Neutrophil (primary cell): Measurements from ENCODE around the gene CCDC61.

Experiments
- H3K27ac ChIP-seq: fragments of 200-600 bp; sonication (generic); 2 replicates; pipeline ENCODE4 v1.5.1; 2016; ENCODE audit warnings: mild to moderate bottlenecking, moderate library complexity
- H3K27me3 ChIP-seq: fragments of 200-600 bp; sonication (generic); 2 replicates; pipeline ENCODE4 v1.6.0; 2016; ENCODE audit warnings: mild to moderate bottlenecking
- H3K36me3 ChIP-seq: fragments of 200-600 bp; sonication (generic); 2 replicates; pipeline ENCODE4 v1.5.1; 2017
- H3K4me1 ChIP-seq, 2 experiments: fragments of 200-600 bp in 1 of 2; sonication (generic) in 1 of 2; 1 replicate in 1 of 2; 2 replicates in 1 of 2; pipeline versions ENCODE4 v1.5.1 to v1.6.1; 2013 to 2016; ENCODE audit warnings: low read depth in 1 of 2, low read length in 1 of 2, mild to moderate bottlenecking in 1 of 2, moderate library complexity in 1 of 2; ENCODE audit not compliant: control insufficient read depth in 1 of 2, insufficient read depth in 1 of 2
- H3K4me3 ChIP-seq, 2 experiments: fragments of 200-600 bp in 1 of 2; sonication (generic) in 1 of 2; 1 replicate in 1 of 2; 2 replicates in 1 of 2; pipeline ENCODE4 v1.5.1; 2013 to 2016; ENCODE audit warnings: low read depth in 1 of 2, low read length in 1 of 2, mild to moderate bottlenecking in 1 of 2, moderate library complexity in 1 of 2
- H3K9me3 ChIP-seq: fragments of 200-600 bp; sonication (generic); 2 replicates; pipeline ENCODE4 v1.5.1; 2016
- TF ChIP-seq, protein P1 (sequence below): fragments of 200-600 bp; sonication (generic); IDR thresholded peaks from 2 replicates; pipeline ENCODE4 v1.5.1; 2016; ENCODE audit warnings: antibody characterized with exemption

Gene CCDC61

DNA sequence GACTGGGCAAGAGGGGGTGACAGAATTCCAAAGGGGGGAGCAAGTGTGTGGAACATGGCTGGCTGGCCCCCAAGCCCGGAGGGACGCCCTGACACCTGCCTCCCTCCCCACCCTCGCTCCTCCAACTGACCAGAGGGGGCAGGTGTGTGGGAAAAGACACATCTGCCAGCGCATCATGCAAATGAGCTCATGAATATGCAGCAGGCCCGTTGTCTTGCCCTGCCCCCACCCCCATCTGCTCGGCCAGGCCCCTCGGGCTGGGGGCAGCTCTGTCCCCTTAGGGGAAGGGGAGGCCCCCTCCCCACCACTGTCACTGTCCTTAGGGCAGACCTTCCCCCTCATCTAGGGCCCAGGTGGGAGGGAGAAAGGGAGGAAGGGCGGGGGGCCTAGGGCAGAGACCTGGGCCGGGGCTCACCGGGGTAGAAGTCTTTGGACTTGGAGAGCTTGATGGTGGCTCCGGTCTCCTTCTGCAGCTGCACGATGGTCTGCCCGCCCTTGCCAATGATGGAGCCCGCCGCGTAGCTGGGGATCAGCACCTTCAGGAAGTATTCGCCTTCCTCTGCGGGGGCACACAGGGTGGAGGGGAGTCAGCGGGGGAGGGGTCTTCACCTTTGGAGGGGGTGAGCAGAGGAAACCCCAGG lies 34.6 kb upstream of the CCDC61 start:
- Histone ChIP-seq H3K27ac (no peak overlapping the region), H3K36me3 (no peaks in the 10 kb centered on the region), H3K4me1 (no peaks in the 10 kb centered on the region), H3K9me3 (no peaks in the 10 kb centered on the region), H3K27me3 (peaks cover 67% of the 10 kb centered on the region), H3K4me3 (no peak overlapping the region)
- TF ChIP-seq, protein P1, sequence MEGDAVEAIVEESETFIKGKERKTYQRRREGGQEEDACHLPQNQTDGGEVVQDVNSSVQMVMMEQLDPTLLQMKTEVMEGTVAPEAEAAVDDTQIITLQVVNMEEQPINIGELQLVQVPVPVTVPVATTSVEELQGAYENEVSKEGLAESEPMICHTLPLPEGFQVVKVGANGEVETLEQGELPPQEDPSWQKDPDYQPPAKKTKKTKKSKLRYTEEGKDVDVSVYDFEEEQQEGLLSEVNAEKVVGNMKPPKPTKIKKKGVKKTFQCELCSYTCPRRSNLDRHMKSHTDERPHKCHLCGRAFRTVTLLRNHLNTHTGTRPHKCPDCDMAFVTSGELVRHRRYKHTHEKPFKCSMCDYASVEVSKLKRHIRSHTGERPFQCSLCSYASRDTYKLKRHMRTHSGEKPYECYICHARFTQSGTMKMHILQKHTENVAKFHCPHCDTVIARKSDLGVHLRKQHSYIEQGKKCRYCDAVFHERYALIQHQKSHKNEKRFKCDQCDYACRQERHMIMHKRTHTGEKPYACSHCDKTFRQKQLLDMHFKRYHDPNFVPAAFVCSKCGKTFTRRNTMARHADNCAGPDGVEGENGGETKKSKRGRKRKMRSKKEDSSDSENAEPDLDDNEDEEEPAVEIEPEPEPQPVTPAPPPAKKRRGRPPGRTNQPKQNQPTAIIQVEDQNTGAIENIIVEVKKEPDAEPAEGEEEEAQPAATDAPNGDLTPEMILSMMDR, result no peak

DNA sequence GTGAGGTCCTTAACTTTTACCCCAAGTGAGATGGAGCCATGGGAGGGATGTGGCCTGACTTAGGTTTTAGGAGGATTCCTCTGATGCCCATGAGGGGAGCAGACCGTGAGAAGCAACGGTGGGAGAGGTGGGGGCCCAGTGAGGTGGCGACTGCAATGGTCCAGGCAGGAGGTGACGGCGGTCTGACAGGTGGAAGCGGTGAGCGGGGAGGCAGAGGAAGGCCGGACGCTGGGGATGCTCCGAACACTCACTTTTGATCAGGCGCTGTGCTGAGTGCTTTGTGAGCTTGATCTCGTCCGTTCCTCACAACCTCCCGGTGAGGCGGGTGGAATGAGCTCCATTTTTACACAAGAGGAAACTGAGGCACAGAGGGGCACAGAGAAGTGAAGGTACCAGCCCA lies 33.2 kb upstream of the CCDC61 start:
- H3K9me3 ChIP-seq, result no peaks in the 10 kb centered on the region
- no peaks in the 10 kb centered on the region for H3K4me1 ChIP-seq
- H3K4me3 ChIP-seq, result no peak overlapping the region
- H3K27ac ChIP-seq, result no peak overlapping the region
- peaks cover 69% of the 10 kb centered on the region for H3K27me3 ChIP-seq
- H3K36me3 ChIP-seq, result no peaks in the 10 kb centered on the region
- TF ChIP-seq, protein P1, result no peak

DNA sequence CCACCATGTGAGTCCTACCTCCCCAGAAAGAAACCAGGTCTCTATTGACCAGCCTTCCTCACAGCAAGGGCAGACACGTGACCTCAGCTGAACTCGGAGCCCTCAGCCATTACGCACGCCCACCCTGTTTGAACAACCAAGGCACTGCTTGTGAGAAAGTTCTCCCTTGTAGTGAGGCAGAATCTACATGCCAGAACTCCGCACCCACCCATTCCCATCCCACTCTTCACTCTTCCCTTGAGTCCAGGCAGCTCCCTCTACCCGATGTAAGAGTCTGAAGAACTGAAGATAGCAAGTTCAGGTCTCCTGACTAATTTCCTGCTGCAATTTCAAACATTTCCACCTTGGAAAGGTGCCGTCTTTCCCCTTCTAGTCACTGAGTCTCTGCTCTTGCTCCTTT lies 28.0 kb upstream of the CCDC61 start:
- H3K4me3 ChIP-seq, result no peak overlapping the region
- H3K27ac ChIP-seq, result no peak overlapping the region
- no peaks in the 10 kb centered on the region for H3K36me3 ChIP-seq
- no peaks in the 10 kb centered on the region for H3K9me3 ChIP-seq
- no peaks in the 10 kb centered on the region for H3K4me1 ChIP-seq
- peaks cover 81% of the 10 kb centered on the region for H3K27me3 ChIP-seq
- TF ChIP-seq, protein P1, result no peak

DNA sequence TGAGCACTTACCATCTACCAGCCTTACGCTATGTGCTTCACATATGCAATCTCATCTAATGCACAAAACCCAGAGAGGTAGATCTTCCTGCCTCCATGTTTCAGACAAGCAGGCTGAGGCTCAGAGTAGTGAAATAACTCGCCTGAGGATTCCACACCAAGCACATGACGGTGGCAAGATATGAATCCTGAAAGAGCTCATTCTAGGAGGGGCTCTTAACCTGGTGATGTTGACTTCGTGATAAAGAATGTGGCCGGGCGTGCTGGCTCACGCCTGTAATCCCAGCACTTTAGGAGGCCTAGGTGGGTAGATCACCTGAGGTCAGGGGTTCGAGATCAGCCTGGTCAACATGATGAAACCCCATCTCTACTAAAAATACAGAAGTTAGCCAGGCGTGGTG lies 26.6 kb upstream of the CCDC61 start:
- Histone ChIP-seq H3K4me3 (no peak overlapping the region), H3K27me3 (peaks cover 91% of the 10 kb centered on the region), H3K9me3 (no peaks in the 10 kb centered on the region), H3K4me1 (no peaks in the 10 kb centered on the region), H3K27ac (no peak overlapping the region), H3K36me3 (no peaks in the 10 kb centered on the region)
- TF ChIP-seq, protein P1, result no peak

DNA sequence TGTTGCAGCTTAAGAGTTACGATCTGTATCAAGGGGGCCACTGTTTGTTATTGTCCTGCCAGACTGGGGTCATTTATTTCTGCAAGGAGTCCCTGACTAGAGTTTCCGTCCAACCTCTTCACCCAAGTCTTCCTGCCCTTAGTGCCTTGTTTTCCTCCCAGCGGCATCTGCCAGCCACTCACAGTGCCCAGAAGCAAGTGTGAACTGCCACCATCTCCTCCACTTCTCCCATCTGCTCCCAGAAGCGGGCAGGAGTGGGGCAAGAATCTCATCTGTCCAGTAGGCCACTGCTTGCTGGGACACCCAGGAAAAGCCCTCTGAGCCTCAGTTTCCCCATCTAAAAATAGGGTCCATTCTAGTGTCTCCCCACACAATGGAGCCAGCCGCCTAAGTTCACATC lies 25.6 kb upstream of the CCDC61 start:
- Histone ChIP-seq H3K27me3 (peaks cover 99% of the 10 kb centered on the region), H3K9me3 (no peaks in the 10 kb centered on the region), H3K36me3 (no peaks in the 10 kb centered on the region), H3K27ac (no peak overlapping the region), H3K4me1 (no peaks in the 10 kb centered on the region), H3K4me3 (no peak overlapping the region)
- TF ChIP-seq, protein P1, result no peak
